Testis (tissue), 3 donors: ENCODE data around the gene NR6A1. TPM values are rescaled to one million over a fixed set of nuclear protein-coding genes. Genes with fewer than 3 reads are reported as not detected.

Source experiments
- DNase-seq: peaks from one replicate; pipeline ENCODE4 v3.0.0-alpha.2; 2019
- H3K27ac ChIP-seq, 2 donors: fragments of 200-600 bp; sonication (generic); one replicate each; pipeline ENCODE4 v1.5.1; 2019
- H3K27me3 ChIP-seq: fragments of 200-600 bp; sonication (generic); one replicate; pipeline ENCODE4 v1.5.1; 2019
- H3K36me3 ChIP-seq: fragments of 200-600 bp; sonication (generic); one replicate; pipeline ENCODE4 v1.5.1; 2017; ENCODE audit warnings: low read depth; ENCODE audit errors: missing control alignments
- H3K4me1 ChIP-seq: fragments of 200-600 bp; sonication (generic); one replicate; pipeline ENCODE4 v1.5.1; 2019
- H3K4me3 ChIP-seq, 2 donors: fragments of 200-600 bp; sonication (generic); one replicate each; pipeline ENCODE4 v1.5.1; 2017 to 2019
- H3K9me3 ChIP-seq: fragments of 200-600 bp; sonication (generic); one replicate; pipeline ENCODE4 v1.5.1; 2017
- CTCF ChIP-seq, 3 experiments: fragments of 450-650 bp in 2 of 3; fragments of 200-600 bp in 1 of 3; sonication (generic) in 1 of 3; IDR thresholded peaks; one replicate each; pipeline ENCODE4 v1.5.1; 2016 to 2019; ENCODE audit warnings: antibody characterized with exemption in 3 of 3, mild to moderate bottlenecking in 2 of 3, moderate library complexity in 1 of 3
- POLR2A ChIP-seq: fragments of 450-650 bp; IDR thresholded peaks from one replicate; pipeline ENCODE4 v1.6.1; 2017; ENCODE audit warnings: antibody characterized with exemption, mild to moderate bottlenecking, moderate library complexity
- whole genome bisulfite sequencing, 2 donors: methylation state at CpG; one replicate each; pipeline ENCODE4 v1.1.5; 2018; 5-methylcytosine and 5-hydroxymethylcytosine counted together
- intact Hi-C: fragments of 100-400 bp; cut with DNase I; formaldehyde crosslinking; loops from one replicate; pipeline ENCODE4 v1.15.1; 2023; ENCODE audit warnings: low total_unique reads
- polyA plus RNA-seq: library from polyadenylated mRNA; stranded (reverse); fragments of 350-450 nt; fragmentation: Illumina TruSeq; extraction: RNeasy Lipid Tissue Mini Kit (QIAGEN cat#74804); gene quantifications from one replicate; pipeline ENCODE4 v1.2.3, GENCODE V29; 2014; ENCODE audit warnings: low read depth, low replicate concordance; ENCODE audit not compliant: insufficient read depth
- total RNA-seq, 2 donors: library from RNA; depleted of rRNA; stranded (reverse); fragments of >200 nt; gene quantifications; one replicate each; pipeline ENCODE4 v1.2.3, GENCODE V29; 2016

The NR6A1 gene
- total and polyA plus RNA-seq, 3 donors from 2014 or later: 54.6 to 100 (median 92.1) TPM

GRCh38 chr9:124567362-124567761, 203.7 kb downstream of the NR6A1 start:
- DNase-seq: no peak
- Histone ChIP-seq H3K27ac (no peak overlapping the region), H3K27me3 (no peaks in the 10 kb centered on the region), H3K9me3 (no peaks in the 10 kb centered on the region), H3K4me1 (peaks cover 7% of the 10 kb centered on the region), H3K4me3 (no peak overlapping the region), H3K36me3 (no peaks in the 10 kb centered on the region)
- intact Hi-C loops: no loop called here
- no peak for TF ChIP-seq CTCF (IDR thresholded peaks at IDR 0.05)
- WGBS, 2 donors: 56 to 81% methylated on average over 4 of the region's 4 CpGs

GRCh38 chr9:124562328-124562727, 208.8 kb downstream of the NR6A1 start:
- peak; percentile 41 for DNase-seq
- Histone ChIP-seq H3K27me3 (no peaks in the 10 kb centered on the region), H3K9me3 (no peaks in the 10 kb centered on the region), H3K4me3 (no peak overlapping the region), H3K36me3 (no peaks in the 10 kb centered on the region), H3K4me1 (peaks cover 9% of the 10 kb centered on the region), H3K27ac (no peak overlapping the region)
- no peak for TF ChIP-seq CTCF (IDR thresholded peaks at IDR 0.05)
- TF ChIP-seq POLR2A: no peak
- intact Hi-C loops: no loop called here
- WGBS, 2 donors: 47 to 56% methylated on average over 6 of the region's 6 CpGs

GRCh38 chr9:124559871-124560270, 211.2 kb downstream of the NR6A1 start:
- Histone ChIP-seq H3K27ac (no peak overlapping the region), H3K4me3 (no peak overlapping the region), H3K4me1 (peaks cover 9% of the 10 kb centered on the region), H3K27me3 (no peaks in the 10 kb centered on the region), H3K36me3 (no peaks in the 10 kb centered on the region), H3K9me3 (no peaks in the 10 kb centered on the region)
- no peak for DNase-seq
- no peak for TF ChIP-seq POLR2A
- no peak for TF ChIP-seq CTCF (IDR thresholded peaks at IDR 0.05)
- intact Hi-C loops: no loop called here
- 45 to 70% methylated on average over 2 of the region's 2 CpGs for WGBS, 2 donors

GRCh38 chr9:124558777-124559470, 212.2 kb downstream of the NR6A1 start:
- WGBS, 2 donors: 84 to 93% methylated on average over 4 of the region's 4 CpGs
- H3K9me3 ChIP-seq: no peaks in the 10 kb centered on the region
- no peaks in the 10 kb centered on the region for H3K36me3 ChIP-seq
- intact Hi-C loops: no loop called here
- TF ChIP-seq CTCF (IDR thresholded peaks at IDR 0.05) (no peak), POLR2A (no peak)
- no peak for DNase-seq
- H3K27me3 ChIP-seq: no peaks in the 10 kb centered on the region
- peaks cover 9% of the 10 kb centered on the region for H3K4me1 ChIP-seq
- H3K27ac ChIP-seq: no peak overlapping the region
- H3K4me3 ChIP-seq: no peak overlapping the region

- intact Hi-C loops: no loop called here
- TF ChIP-seq CTCF (IDR thresholded peaks at IDR 0.05) (no peak), POLR2A (no peak)
- DNase-seq: no peak
- Histone ChIP-seq H3K9me3 (no peaks in the 10 kb centered on the region), H3K27me3 (no peaks in the 10 kb centered on the region), H3K36me3 (no peaks in the 10 kb centered on the region), H3K4me1 (peaks cover 7% of the 10 kb centered on the region), H3K4me3 (no peak overlapping the region), H3K27ac (no peak overlapping the region)
- WGBS, 2 donors: 95% methylated on average over 3 of the region's 3 CpGs
Observed at GRCh38 chr9:124557895-124558294, 213.2 kb downstream of the NR6A1 start.
